NT2/D1 (cell line): ENCODE measurements around the gene GATC.
"Not testable (repeated sequence)": the region's sequence is repeated elsewhere in the genome, so short reads cannot be mapped to it uniquely, and the experiment has no call there.

Experiments used
- DNase-seq: peaks from one replicate; pipeline ENCODE4 v3.0.0-alpha.2; 2011; ENCODE audit warnings: low read depth, low spot score
- H3K27me3 ChIP-seq: 2 replicates; pipeline ENCODE4 v1.6.0; 2011; ENCODE audit warnings: mild to moderate bottlenecking; ENCODE audit not compliant: insufficient read length, insufficient read depth
- H3K36me3 ChIP-seq: 2 replicates; pipeline ENCODE4 v1.6.1; 2011; ENCODE audit warnings: mild to moderate bottlenecking, low read length, mixed read lengths; ENCODE audit not compliant: insufficient read depth, insufficient read length
- H3K4me1 ChIP-seq: 2 replicates; pipeline ENCODE4 v1.5.1; 2011; ENCODE audit not compliant: insufficient read depth, insufficient read length
- H3K4me3 ChIP-seq: 2 replicates; pipeline ENCODE4 v1.5.1; 2011; ENCODE audit warnings: low read depth; ENCODE audit not compliant: insufficient read length
- H3K9ac ChIP-seq: 2 replicates; pipeline ENCODE4 v1.6.0; 2011; ENCODE audit warnings: low read depth; ENCODE audit not compliant: insufficient read length
- H3K9me3 ChIP-seq: 2 replicates; pipeline ENCODE4 v1.5.1; 2011; ENCODE audit warnings: mild to moderate bottlenecking, low read length; ENCODE audit not compliant: insufficient read depth
- SUZ12 ChIP-seq: IDR thresholded peaks from 2 replicates; pipeline ENCODE4 v1.6.1; 2011; ENCODE audit not compliant: insufficient read length, insufficient read depth; ENCODE audit errors: extremely low read depth
- YY1 ChIP-seq: IDR thresholded peaks from 2 replicates; pipeline ENCODE4 v1.6.1; 2011; ENCODE audit not compliant: insufficient read length, insufficient read depth
- ZNF274 ChIP-seq: IDR thresholded peaks from 2 replicates; pipeline ENCODE4 v1.6.1; 2011; ENCODE audit warnings: mild to moderate bottlenecking, low read depth, low read length

The GATC gene

DNA sequence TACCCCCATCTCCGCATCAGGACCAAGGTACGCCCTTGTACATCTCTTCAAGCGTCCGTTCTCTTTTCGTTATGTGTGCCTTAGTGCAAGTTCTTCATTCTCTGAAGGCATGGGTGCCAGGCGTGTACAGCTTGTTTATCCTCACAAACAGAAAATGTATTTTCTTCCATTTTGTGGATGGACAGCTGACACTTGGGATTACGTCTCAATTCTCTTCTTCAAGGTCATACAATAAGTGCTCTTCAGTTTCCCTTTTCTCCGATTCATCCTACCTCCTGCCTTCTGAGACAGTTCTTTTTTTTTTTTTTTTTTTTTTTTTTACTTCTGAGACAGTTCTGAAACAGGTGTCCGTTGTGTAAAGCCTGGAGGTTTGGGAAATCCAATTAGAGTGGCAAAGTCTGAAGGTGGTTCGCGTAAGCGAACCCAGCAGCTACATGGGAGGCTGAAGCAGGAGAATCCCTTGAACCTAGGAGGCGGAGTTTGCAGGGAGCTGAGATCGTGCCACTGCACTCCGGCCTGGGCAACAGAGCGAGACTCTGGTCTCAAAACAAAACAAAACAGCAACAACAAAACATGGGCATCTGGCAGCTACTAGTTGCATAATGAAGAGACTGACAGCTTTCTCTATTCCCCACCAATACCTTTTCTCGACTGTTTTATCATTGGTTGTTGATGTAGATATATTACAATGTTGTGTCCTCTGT is 7.6 kb upstream of the GATC start:
- Histone ChIP-seq H3K36me3 (peaks cover 44% of the 10 kb centered on the region), H3K4me1 (peaks cover 4% of the 10 kb centered on the region), H3K9ac (peak overlapping the region; percentile 95), H3K4me3 (peak overlapping the region; percentile 86), H3K9me3 (no peaks in the 10 kb centered on the region), H3K27me3 (no peaks in the 10 kb centered on the region)
- TF ChIP-seq SUZ12: no peak
- TF ChIP-seq ZNF274: no peak
- TF ChIP-seq YY1: no peak
- no peak for DNase-seq

DNA sequence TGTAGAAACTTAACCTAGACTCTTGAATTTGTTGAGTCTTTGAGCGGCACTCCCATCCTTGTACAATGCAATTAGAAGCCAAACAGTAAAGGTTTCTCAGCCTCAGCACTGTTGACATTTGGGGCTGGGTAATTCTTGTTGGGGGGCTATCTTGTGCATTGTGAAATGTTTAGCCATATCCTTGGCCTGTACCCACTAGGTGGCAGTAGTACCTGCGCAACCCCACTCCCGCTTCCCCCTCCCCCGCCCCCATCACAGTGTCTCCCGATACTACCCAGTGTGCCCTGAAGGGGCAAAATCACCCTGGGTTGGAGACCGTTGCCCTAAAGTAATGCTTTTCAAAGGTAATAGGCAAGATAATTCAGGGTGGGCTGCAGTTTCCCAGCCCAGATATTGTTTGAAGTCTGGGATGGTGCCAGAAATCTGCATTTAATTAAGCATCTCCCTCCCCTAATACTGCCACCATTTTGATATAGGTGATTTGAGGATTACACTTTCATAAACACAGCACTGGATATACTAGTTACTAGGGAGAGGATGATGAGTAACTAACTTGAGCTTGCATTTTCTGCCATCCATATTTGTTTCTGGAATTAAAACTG is 6.5 kb upstream of the GATC start:
- peak; percentile 69 for DNase-seq
- H3K4me1 ChIP-seq: peaks cover 4% of the 10 kb centered on the region
- H3K27me3 ChIP-seq: no peaks in the 10 kb centered on the region
- TF ChIP-seq YY1 (no peak), SUZ12 (no peak), ZNF274 (no peak)
- H3K36me3 ChIP-seq: peaks cover 55% of the 10 kb centered on the region
- no peaks in the 10 kb centered on the region for H3K9me3 ChIP-seq
- H3K9ac ChIP-seq: peak overlapping the region; percentile 45
- H3K4me3 ChIP-seq: peak overlapping the region; percentile 6

DNA sequence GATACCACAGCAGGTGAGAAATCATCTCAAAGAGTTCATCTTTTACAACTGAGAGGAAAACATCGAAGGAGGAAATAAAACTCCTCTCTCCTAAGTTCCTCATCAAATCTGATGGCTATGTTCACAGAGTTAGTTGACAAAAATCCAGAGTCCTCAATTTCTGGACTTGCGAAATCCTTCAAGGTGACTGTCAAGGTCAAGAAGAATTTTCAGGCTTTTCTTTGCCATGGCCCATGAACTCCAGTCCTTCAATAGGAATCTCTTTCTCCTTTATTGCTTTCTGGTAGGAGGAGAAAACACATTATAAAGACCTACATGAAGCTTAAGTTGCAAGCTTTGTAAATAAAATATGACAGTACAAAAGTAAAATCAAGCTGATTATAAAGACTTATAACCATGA is 1.6 kb upstream of the GATC start:
- H3K4me3 ChIP-seq: no peak overlapping the region
- TF ChIP-seq ZNF274 (no peak), SUZ12 (no peak), YY1 (no peak)
- no peaks in the 10 kb centered on the region for H3K27me3 ChIP-seq
- peaks cover 71% of the 10 kb centered on the region for H3K36me3 ChIP-seq
- no peak overlapping the region for H3K9ac ChIP-seq
- no peaks in the 10 kb centered on the region for H3K9me3 ChIP-seq
- no peaks in the 10 kb centered on the region for H3K4me1 ChIP-seq
- DNase-seq: no peak

DNA sequence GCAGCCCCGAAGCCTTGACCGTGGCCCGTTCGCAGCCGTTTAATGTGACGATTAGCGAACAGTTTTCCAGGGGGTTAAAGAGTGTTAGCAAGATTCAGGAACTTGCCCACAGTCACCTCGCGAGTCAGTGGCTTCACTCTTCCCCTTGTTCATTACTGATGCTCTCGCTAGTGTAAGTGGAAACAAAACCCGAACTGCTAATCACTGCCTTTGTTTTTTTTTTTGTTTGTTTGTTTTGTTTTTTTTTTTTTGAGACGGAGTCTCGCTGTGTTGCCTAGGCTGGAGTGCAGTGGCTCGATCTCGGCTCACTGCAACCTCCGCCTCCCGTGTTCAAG is 567 bp downstream of the GATC start:
- H3K4me3 ChIP-seq: peak overlapping the region; percentile 100
- not testable (repeated sequence) for H3K27me3 ChIP-seq, H3K4me1 ChIP-seq, DNase-seq, H3K9me3 ChIP-seq
- peaks cover 71% of the 10 kb centered on the region for H3K36me3 ChIP-seq
- H3K9ac ChIP-seq: peak overlapping the region; percentile 100

- no peaks in the 10 kb centered on the region for H3K4me1 ChIP-seq
Measured at GRCh38 chr12:120447992-120448391, 1.7 kb downstream of the GATC start.

DNA sequence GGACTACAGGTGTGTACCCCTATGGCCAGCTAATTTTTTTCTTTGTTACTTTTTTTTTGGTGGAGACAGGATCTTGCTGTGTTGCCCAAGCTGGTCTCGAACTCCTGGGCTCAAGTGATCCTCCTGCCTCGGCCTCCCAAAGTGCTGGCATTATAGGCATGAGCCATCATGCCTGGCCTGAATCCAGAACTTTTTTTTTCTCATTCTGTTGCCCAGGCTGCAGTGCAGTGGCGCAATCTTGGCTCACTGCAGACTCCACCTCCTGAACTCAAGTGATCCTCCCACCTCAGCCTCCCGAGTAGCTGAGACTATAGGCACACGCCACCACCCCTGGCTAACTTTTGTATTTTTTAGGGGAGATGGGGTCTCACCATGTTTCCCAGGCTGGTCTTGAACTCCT is 6.3 kb downstream of the GATC start:
- not testable (repeated sequence) for H3K27me3 ChIP-seq, H3K4me3 ChIP-seq, H3K4me1 ChIP-seq, H3K9me3 ChIP-seq, H3K9ac ChIP-seq, DNase-seq
- peaks cover 90% of the 10 kb centered on the region for H3K36me3 ChIP-seq

More at GRCh38 chr12:120447992-120448391, 1.7 kb downstream of the GATC start:
- Histone ChIP-seq H3K4me3 (no peak overlapping the region), H3K27me3 (no peaks in the 10 kb centered on the region), H3K36me3 (peaks cover 75% of the 10 kb centered on the region), H3K9ac (no peak overlapping the region), H3K9me3 (no peaks in the 10 kb centered on the region)
- no peak for DNase-seq
- no peak for TF ChIP-seq ZNF274
- no peak for TF ChIP-seq YY1
- TF ChIP-seq SUZ12: no peak

- DNase-seq: no peak
- H3K9me3 ChIP-seq: no peaks in the 10 kb centered on the region
- peaks cover 90% of the 10 kb centered on the region for H3K36me3 ChIP-seq
- no peaks in the 10 kb centered on the region for H3K27me3 ChIP-seq
- no peaks in the 10 kb centered on the region for H3K4me1 ChIP-seq
- no peak for TF ChIP-seq YY1
- TF ChIP-seq SUZ12: no peak
- no peak for TF ChIP-seq ZNF274
- H3K4me3 ChIP-seq: no peak overlapping the region
- H3K9ac ChIP-seq: no peak overlapping the region
Measured at GRCh38 chr12:120453060-120453750, 7.0 kb downstream of the GATC start.

- TF ChIP-seq SUZ12 (no peak), YY1 (no peak), ZNF274 (no peak)
- no peaks in the 10 kb centered on the region for H3K9me3 ChIP-seq
- no peak overlapping the region for H3K9ac ChIP-seq
- no peak overlapping the region for H3K4me3 ChIP-seq
- DNase-seq: no peak
- no peaks in the 10 kb centered on the region for H3K27me3 ChIP-seq
- no peaks in the 10 kb centered on the region for H3K4me1 ChIP-seq
- H3K36me3 ChIP-seq: peaks cover 92% of the 10 kb centered on the region
Measured at GRCh38 chr12:120453977-120454376, 7.7 kb downstream of the GATC start.
